LNCAP (cell line): ENCODE measurements around the gene ZNF831.

Experiments
- CTCF ChIP-seq: fragments of 450-650 bp; IDR thresholded peaks from 2 replicates; pipeline ENCODE4 v1.5.1; 2017; ENCODE audit warnings: mild to moderate bottlenecking

The ZNF831 gene

GRCh38 chr20:59204165-59204894 lies 40.7 kb downstream of the ZNF831 start:
- no peak for TF ChIP-seq CTCF

- TF ChIP-seq CTCF = no peak
These were observed 41.4 kb downstream of the ZNF831 start for GRCh38 chr20:59205044-59205443.

- TF ChIP-seq CTCF = no peak
These were observed 43.6 kb downstream of the ZNF831 start for GRCh38 chr20:59207235-59207634.

- peak; percentile 60 for TF ChIP-seq CTCF
These were observed 44.2 kb downstream of the ZNF831 start for GRCh38 chr20:59207742-59208357.

GRCh38 chr20:59210186-59210585 lies 46.6 kb downstream of the ZNF831 start:
- no peak for TF ChIP-seq CTCF

- TF ChIP-seq CTCF = no peak
These were observed 47.7 kb downstream of the ZNF831 start for GRCh38 chr20:59211208-59211765.

- no peak for TF ChIP-seq CTCF
These were observed 50.5 kb downstream of the ZNF831 start for GRCh38 chr20:59214073-59214472.
